Islet precursor cell (in vitro differentiated cells): ENCODE measurements around the gene LPP.

Source experiments
- DNase-seq: peaks from one replicate; pipeline ENCODE4 v3.0.0-alpha.2; 2018

Gene LPP

DNA sequence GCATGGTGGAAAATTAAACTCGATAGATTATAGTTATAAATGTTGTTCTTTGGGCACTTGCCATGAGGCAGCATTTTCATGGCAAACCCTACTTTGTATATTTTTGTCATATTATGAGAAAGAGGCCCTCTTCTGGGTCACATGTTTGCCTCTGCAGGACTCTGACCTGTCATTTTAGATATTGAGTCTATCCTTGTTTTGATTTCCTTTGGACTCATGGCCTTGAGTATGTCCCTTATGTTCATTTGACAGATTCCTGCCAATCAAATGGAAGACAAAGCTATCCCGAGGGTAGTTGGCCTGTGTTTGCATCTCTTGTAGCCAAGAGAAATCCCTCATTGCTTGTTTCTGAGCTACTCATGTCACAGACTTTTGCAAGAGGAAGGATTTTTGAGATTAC lies 226.3 kb downstream of the LPP start:
- no peak for DNase-seq

DNA sequence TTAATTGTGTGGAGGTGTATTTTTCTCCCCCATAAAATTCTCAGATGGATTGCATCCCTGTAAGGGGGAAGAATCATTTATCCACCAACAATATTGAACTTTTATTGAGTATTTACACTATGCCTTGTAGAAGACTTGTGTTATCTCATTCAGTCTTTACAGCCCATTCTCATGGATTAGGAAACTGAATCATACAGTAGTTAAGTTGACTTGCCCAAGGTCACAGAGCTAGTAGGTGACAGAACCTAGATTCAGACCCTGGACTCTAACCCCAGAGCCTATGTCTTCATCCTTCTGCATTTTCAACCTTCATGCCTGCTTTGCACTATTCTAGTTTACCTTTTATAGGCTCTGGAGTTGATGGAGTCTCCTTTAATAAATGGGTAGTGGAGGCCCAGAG lies 226.8 kb downstream of the LPP start:
- DNase-seq = no peak

DNA sequence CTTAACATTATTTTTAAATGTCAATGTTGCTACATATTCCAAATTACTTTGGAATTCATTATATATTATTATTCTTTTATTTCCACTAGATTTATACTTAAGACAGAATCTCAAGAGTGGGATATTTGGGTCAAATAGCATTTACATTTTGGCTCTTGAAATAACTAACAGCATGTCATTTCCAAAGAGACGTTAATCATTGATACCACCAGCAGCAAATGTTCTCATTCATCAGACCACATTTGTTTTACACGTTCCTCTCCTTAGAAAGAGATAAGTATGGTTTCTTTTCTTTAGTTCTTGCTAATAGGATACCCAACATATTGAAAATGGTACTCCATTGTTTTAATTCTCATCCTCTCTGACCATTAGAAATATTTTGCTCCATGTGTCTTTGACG lies 229.8 kb downstream of the LPP start:
- DNase-seq = no peak

DNA sequence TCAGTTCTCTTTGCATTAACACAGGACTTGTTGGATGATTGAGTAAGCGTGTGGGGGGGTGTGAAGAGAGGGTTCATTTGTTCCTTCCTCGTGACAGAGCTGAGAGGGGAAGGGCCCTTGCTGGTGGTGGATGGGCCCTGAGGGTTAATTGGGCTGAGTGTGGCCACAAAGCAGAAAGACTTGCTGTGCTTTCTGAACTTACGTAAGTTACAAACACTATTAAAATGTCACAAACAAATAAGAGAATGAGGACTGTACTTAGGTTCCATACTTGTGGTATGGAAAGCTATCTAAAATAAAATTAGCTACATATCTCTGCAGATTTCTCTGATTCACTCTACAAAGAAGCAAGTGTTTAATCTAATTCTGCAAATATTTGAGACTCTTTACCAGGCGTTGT lies 231.3 kb downstream of the LPP start:
- DNase-seq = peak; percentile 69

GRCh38 chr3:188389711-188390342 lies 235.9 kb downstream of the LPP start:
- DNase-seq = no peak

GRCh38 chr3:188390343-188390718 lies 236.4 kb downstream of the LPP start:
- no peak for DNase-seq

DNA sequence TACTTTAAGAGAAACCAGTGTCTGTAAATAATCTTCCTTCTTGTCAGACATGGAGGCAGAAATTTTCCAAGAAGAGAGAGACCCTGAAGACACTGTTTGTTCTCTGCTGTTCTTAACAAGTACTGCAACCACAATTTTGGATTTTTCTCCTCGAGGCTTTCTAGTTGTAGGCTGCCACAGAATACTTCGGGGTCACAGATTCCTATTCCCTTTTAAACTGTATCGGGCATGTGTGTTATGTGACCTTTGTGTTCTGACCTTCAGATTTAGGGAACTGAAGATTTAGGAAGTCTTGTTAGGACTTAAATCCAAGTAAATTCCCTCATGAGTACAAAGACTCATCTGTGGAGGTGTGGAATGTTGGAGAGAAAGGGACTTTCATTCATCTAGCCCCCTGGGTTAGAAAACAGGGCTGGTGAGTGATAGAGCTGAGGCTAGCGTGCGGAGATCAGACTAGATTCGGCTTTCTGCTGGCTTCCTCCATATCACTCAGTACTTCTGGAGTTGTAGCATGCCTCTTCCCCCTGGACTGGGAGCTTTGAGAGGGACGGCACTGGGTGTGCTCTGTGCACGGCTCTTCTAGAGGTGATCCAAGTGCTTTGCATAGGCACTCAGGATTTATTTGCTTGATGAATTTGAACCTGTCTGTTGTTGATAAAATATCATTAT lies 237.0 kb downstream of the LPP start:
- no peak for DNase-seq

DNA sequence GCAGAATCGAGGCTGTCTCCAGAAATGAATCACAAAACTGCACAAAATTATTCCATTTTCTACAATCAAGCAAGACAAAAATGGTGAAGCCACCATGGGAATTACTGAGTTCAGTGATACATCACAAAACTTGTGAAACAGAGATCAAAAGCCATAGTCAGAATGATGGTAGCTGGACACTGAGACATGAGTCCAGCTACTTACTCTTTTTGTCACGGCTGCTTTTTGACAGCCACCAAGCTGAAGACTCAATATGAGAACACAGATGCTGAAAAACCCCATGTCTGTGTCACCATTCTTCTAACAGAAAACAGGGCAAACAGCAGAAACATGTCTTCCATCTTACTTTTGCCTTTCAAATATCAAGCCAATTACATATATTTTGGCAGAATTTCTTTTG lies 237.6 kb downstream of the LPP start:
- DNase-seq = no peak

DNA sequence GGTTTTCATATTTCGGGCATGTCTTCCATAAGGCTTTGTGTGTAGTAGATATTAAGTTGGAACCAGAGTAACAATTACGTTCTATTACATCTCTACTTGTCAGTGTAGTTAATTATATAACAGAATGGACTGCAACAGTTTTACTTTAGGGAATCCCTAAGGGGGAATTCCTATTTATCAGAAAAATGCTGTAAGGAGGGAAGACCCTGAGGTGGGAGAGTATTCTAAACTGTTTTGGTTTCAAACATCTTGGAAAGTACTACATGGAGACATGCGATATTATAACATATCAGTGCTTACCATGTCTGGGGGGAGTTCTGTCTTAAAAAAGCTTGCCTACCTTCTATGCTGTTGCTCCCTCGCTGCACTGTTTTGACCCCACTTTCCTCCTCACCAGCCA lies 238.1 kb downstream of the LPP start:
- no peak for DNase-seq

- DNase-seq = no peak
Observed at GRCh38 chr3:188394623-188395022, 240.7 kb downstream of the LPP start.

GRCh38 chr3:188396251-188396650 lies 242.3 kb downstream of the LPP start:
- no peak for DNase-seq

- DNase-seq = no peak
Observed at GRCh38 chr3:188396900-188397299, 242.9 kb downstream of the LPP start.

GRCh38 chr3:188397766-188398705 lies 244.1 kb downstream of the LPP start:
- DNase-seq = no peak

- no peak for DNase-seq
Observed at GRCh38 chr3:188400494-188401243, 246.7 kb downstream of the LPP start.

- DNase-seq = no peak
Observed at GRCh38 chr3:188401244-188401993, 247.5 kb downstream of the LPP start.

- no peak for DNase-seq
Observed at GRCh38 chr3:188402229-188402628, 248.3 kb downstream of the LPP start.

- no peak for DNase-seq
Observed at GRCh38 chr3:188403404-188403803, 249.4 kb downstream of the LPP start.

- DNase-seq = no peak
Observed at GRCh38 chr3:188404124-188404523, 250.2 kb downstream of the LPP start.

GRCh38 chr3:188404701-188405100 lies 250.7 kb downstream of the LPP start:
- DNase-seq = no peak

DNA sequence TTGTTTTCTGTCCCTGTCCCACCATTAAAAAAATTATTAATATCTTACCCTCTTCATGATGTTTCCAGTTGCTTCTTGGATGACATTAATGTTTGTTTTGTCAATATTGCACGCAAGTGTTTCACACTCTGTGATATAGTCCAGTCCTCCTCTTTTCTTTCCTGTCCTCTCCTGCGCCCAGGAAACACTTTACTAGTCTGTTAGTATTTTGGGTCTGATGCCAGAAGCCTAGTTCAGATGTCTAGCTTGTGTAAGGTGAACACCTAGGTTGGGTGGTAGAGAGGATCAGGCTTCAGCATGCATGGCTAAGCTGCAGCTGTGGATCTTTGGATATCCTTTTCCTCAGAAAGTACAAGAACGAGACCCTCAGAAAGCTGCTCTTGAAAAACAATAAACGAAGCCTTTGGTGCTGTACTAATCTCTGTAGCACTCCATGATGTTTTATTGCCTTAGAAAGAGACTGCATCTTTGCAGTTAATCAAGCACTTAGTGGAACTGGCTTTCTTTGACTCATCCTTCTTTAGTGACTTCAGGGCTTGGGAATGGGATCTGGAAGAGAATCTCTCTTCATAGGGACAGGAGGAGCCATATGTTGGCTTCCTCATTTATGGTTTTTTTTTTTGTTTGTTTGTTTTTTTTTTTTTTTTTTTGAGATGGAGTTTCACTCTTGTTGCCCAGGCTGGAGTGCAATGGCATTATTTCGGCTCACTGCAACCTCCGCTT lies 253.4 kb downstream of the LPP start:
- no peak for DNase-seq

DNA sequence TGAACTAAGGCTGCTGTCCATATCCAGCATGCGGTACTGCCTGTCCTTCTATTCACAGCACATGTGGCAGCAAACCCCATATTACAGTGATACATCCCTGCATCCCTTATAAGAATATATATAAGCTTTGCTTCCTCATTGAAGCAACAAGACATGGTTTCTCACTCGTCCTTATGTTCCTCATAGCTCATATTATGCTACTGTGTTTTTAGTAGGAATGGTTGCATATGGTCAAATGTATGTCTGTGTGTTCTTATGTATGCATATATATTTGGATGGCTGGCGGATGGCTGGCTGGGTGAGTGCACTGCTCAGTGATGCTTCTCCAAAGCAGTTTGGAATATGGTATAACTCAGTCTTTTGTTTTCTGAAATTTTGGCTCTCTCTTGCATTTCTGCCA lies 254.9 kb downstream of the LPP start:
- no peak for DNase-seq

GRCh38 chr3:188411750-188412149 lies 257.8 kb downstream of the LPP start:
- DNase-seq = no peak
